ENCODE data around the gene XYLT2.
"Not testable (repeated sequence)": the region's sequence is repeated elsewhere in the genome, so short reads cannot be mapped to it uniquely, and the experiment has no call there.

XYLT2 gene

GRCh38 chr17:50308666-50309065 lies 37.3 kb upstream of the XYLT2 start:
- peaks cover 2 to 9% (median 8%) of the 10 kb centered on the region in 5 donors for H3K4me1 ChIP-seq (ENCODE audit: control insufficient read depth in 5 of 5, insufficient read depth in 5 of 5, low read length in 5 of 5)
- no peak overlapping the region for H3K27ac ChIP-seq (ENCODE audit: low read depth, low read length)

GRCh38 chr17:50310455-50311111 lies 35.3 kb upstream of the XYLT2 start:
- H3K27ac ChIP-seq (ENCODE audit: low read depth, low read length) = no peak overlapping the region
- H3K4me3 ChIP-seq (ENCODE audit: low read depth in 1 of 5, low read length in 5 of 5) = no peak overlapping the region
- no peaks in the 10 kb centered on the region for H3K36me3 ChIP-seq (ENCODE audit: control insufficient read depth in 5 of 5, insufficient read depth in 5 of 5, low read length in 5 of 5)
- no peaks in the 10 kb centered on the region for H3K4me1 ChIP-seq (ENCODE audit: control insufficient read depth in 5 of 5, insufficient read depth in 5 of 5, low read length in 5 of 5)
- H3K27me3 ChIP-seq (ENCODE audit: control insufficient read depth in 5 of 5, insufficient read depth in 4 of 5, low read length in 5 of 5) = peaks cover 0 to 18% (median 5%) of the 10 kb centered on the region in 5 donors
- no peaks in the 10 kb centered on the region for H3K9me3 ChIP-seq (ENCODE audit: control insufficient read depth in 5 of 5, low read length in 5 of 5)
- H3K9ac ChIP-seq (ENCODE audit: low read length in 5 of 5) = no peak overlapping the region

More at GRCh38 chr17:50308666-50309065, 37.3 kb upstream of the XYLT2 start:
- Histone ChIP-seq H3K4me3 (ENCODE audit: low read depth in 1 of 5, low read length in 5 of 5) (no peak overlapping the region), H3K9me3 (ENCODE audit: control insufficient read depth in 5 of 5, low read length in 5 of 5) (no peaks in the 10 kb centered on the region), H3K36me3 (ENCODE audit: control insufficient read depth in 5 of 5, insufficient read depth in 5 of 5, low read length in 5 of 5) (no peaks in the 10 kb centered on the region), H3K27me3 (ENCODE audit: control insufficient read depth in 5 of 5, insufficient read depth in 4 of 5, low read length in 5 of 5) (peaks cover 0 to 16% (median 5%) of the 10 kb centered on the region in 5 donors), H3K9ac (ENCODE audit: low read length in 5 of 5) (no peak overlapping the region)

- no peaks in the 10 kb centered on the region for H3K4me1 ChIP-seq (ENCODE audit: control insufficient read depth in 5 of 5, insufficient read depth in 5 of 5, low read length in 5 of 5)
- no peaks in the 10 kb centered on the region for H3K9me3 ChIP-seq (ENCODE audit: control insufficient read depth in 5 of 5, low read length in 5 of 5)
- H3K27me3 ChIP-seq (ENCODE audit: control insufficient read depth in 5 of 5, insufficient read depth in 4 of 5, low read length in 5 of 5) = peaks cover 0 to 18% (median 5%) of the 10 kb centered on the region in 5 donors
- H3K36me3 ChIP-seq (ENCODE audit: control insufficient read depth in 5 of 5, insufficient read depth in 5 of 5, low read length in 5 of 5) = no peaks in the 10 kb centered on the region
- H3K27ac ChIP-seq (ENCODE audit: low read depth, low read length) = no peak overlapping the region
- H3K4me3 ChIP-seq (ENCODE audit: low read depth in 1 of 5, low read length in 5 of 5) = no peak overlapping the region
- H3K9ac ChIP-seq (ENCODE audit: low read length in 5 of 5) = no peak overlapping the region
Measured at GRCh38 chr17:50311112-50311460, 34.8 kb upstream of the XYLT2 start.

GRCh38 chr17:50311483-50311882 lies 34.4 kb upstream of the XYLT2 start:
- no peaks in the 10 kb centered on the region for H3K9me3 ChIP-seq (ENCODE audit: control insufficient read depth in 5 of 5, low read length in 5 of 5)
- H3K4me1 ChIP-seq (ENCODE audit: control insufficient read depth in 5 of 5, insufficient read depth in 5 of 5, low read length in 5 of 5) = no peaks in the 10 kb centered on the region
- no peak overlapping the region for H3K27ac ChIP-seq (ENCODE audit: low read depth, low read length)
- H3K9ac ChIP-seq (ENCODE audit: low read length in 5 of 5) = no peak overlapping the region
- peaks cover 0 to 18% (median 5%) of the 10 kb centered on the region in 5 donors for H3K27me3 ChIP-seq (ENCODE audit: control insufficient read depth in 5 of 5, insufficient read depth in 4 of 5, low read length in 5 of 5)
- no peak overlapping the region for H3K4me3 ChIP-seq (ENCODE audit: low read depth in 1 of 5, low read length in 5 of 5)
- H3K36me3 ChIP-seq (ENCODE audit: control insufficient read depth in 5 of 5, insufficient read depth in 5 of 5, low read length in 5 of 5) = no peaks in the 10 kb centered on the region

- no peaks in the 10 kb centered on the region for H3K9me3 ChIP-seq (ENCODE audit: control insufficient read depth in 5 of 5, low read length in 5 of 5)
- H3K27me3 ChIP-seq (ENCODE audit: control insufficient read depth in 5 of 5, insufficient read depth in 4 of 5, low read length in 5 of 5) = peaks cover 0 to 18% (median 5%) of the 10 kb centered on the region in 5 donors
- no peaks in the 10 kb centered on the region for H3K36me3 ChIP-seq (ENCODE audit: control insufficient read depth in 5 of 5, insufficient read depth in 5 of 5, low read length in 5 of 5)
- no peak overlapping the region for H3K4me3 ChIP-seq (ENCODE audit: low read depth in 1 of 5, low read length in 5 of 5)
- H3K27ac ChIP-seq (ENCODE audit: low read depth, low read length) = no peak overlapping the region
- H3K9ac ChIP-seq (ENCODE audit: low read length in 5 of 5) = no peak overlapping the region
- no peaks in the 10 kb centered on the region for H3K4me1 ChIP-seq (ENCODE audit: control insufficient read depth in 5 of 5, insufficient read depth in 5 of 5, low read length in 5 of 5)
Measured at GRCh38 chr17:50312308-50312707, 33.6 kb upstream of the XYLT2 start.

GRCh38 chr17:50314456-50315011 lies 31.4 kb upstream of the XYLT2 start:
- no peaks in the 10 kb centered on the region for H3K36me3 ChIP-seq (ENCODE audit: control insufficient read depth in 5 of 5, insufficient read depth in 5 of 5, low read length in 5 of 5)

GRCh38 chr17:50316016-50316587 lies 29.8 kb upstream of the XYLT2 start:
- Histone ChIP-seq H3K9ac (ENCODE audit: low read length in 5 of 5) (no peak overlapping the region), H3K27me3 (ENCODE audit: control insufficient read depth in 5 of 5, insufficient read depth in 4 of 5, low read length in 5 of 5) (peaks cover 0 to 17% (median 5%) of the 10 kb centered on the region in 5 donors), H3K9me3 (ENCODE audit: control insufficient read depth in 5 of 5, low read length in 5 of 5) (no peaks in the 10 kb centered on the region), H3K4me1 (ENCODE audit: control insufficient read depth in 5 of 5, insufficient read depth in 5 of 5, low read length in 5 of 5) (peaks cover 0 to 10% (median 3%) of the 10 kb centered on the region in 5 donors), H3K4me3 (ENCODE audit: low read depth in 1 of 5, low read length in 5 of 5) (no peak overlapping the region), H3K27ac (ENCODE audit: low read depth, low read length) (no peak overlapping the region), H3K36me3 (ENCODE audit: control insufficient read depth in 5 of 5, insufficient read depth in 5 of 5, low read length in 5 of 5) (no peaks in the 10 kb centered on the region)

More at GRCh38 chr17:50314456-50315011, 31.4 kb upstream of the XYLT2 start:
- H3K4me1 ChIP-seq (ENCODE audit: control insufficient read depth in 5 of 5, insufficient read depth in 5 of 5, low read length in 5 of 5) = peaks cover 0 to 10% (median 3%) of the 10 kb centered on the region in 5 donors
- no peak overlapping the region for H3K27ac ChIP-seq (ENCODE audit: low read depth, low read length)
- no peak overlapping the region for H3K9ac ChIP-seq (ENCODE audit: low read length in 5 of 5)
- H3K4me3 ChIP-seq (ENCODE audit: low read depth in 1 of 5, low read length in 5 of 5) = no peak overlapping the region
- H3K27me3 ChIP-seq (ENCODE audit: control insufficient read depth in 5 of 5, insufficient read depth in 4 of 5, low read length in 5 of 5) = peaks cover 0 to 18% (median 5%) of the 10 kb centered on the region in 5 donors
- no peaks in the 10 kb centered on the region for H3K9me3 ChIP-seq (ENCODE audit: control insufficient read depth in 5 of 5, low read length in 5 of 5)

- peaks cover 0 to 14% (median 4%) of the 10 kb centered on the region in 5 donors for H3K27me3 ChIP-seq (ENCODE audit: control insufficient read depth in 5 of 5, insufficient read depth in 4 of 5, low read length in 5 of 5)
- peaks cover 0 to 10% (median 3%) of the 10 kb centered on the region in 5 donors for H3K4me1 ChIP-seq (ENCODE audit: control insufficient read depth in 5 of 5, insufficient read depth in 5 of 5, low read length in 5 of 5)
- H3K9ac ChIP-seq (ENCODE audit: low read length in 5 of 5); H3K36me3 ChIP-seq (ENCODE audit: control insufficient read depth in 5 of 5, insufficient read depth in 5 of 5, low read length in 5 of 5); H3K9me3 ChIP-seq (ENCODE audit: control insufficient read depth in 5 of 5, low read length in 5 of 5); H3K4me3 ChIP-seq (ENCODE audit: low read depth in 1 of 5, low read length in 5 of 5); H3K27ac ChIP-seq (ENCODE audit: low read depth, low read length): not testable (repeated sequence)
Measured at GRCh38 chr17:50316660-50317059, 29.3 kb upstream of the XYLT2 start.

GRCh38 chr17:50317121-50317520 lies 28.8 kb upstream of the XYLT2 start:
- Histone ChIP-seq H3K4me3 (ENCODE audit: low read depth in 1 of 5, low read length in 5 of 5) (no peak overlapping the region), H3K36me3 (ENCODE audit: control insufficient read depth in 5 of 5, insufficient read depth in 5 of 5, low read length in 5 of 5) (no peaks in the 10 kb centered on the region), H3K27ac (ENCODE audit: low read depth, low read length) (no peak overlapping the region), H3K4me1 (ENCODE audit: control insufficient read depth in 5 of 5, insufficient read depth in 5 of 5, low read length in 5 of 5) (peaks cover 0 to 10% (median 3%) of the 10 kb centered on the region in 5 donors), H3K9ac (ENCODE audit: low read length in 5 of 5) (no peak overlapping the region), H3K27me3 (ENCODE audit: control insufficient read depth in 5 of 5, insufficient read depth in 4 of 5, low read length in 5 of 5) (peaks cover 0 to 14% (median 2%) of the 10 kb centered on the region in 5 donors), H3K9me3 (ENCODE audit: control insufficient read depth in 5 of 5, low read length in 5 of 5) (no peaks in the 10 kb centered on the region)
